ENCODE measurements around the gene GPR84. TPM values are rescaled to one million over a fixed set of nuclear protein-coding genes. Genes with fewer than 3 reads are reported as not detected.

Gene GPR84
- total and polyA plus RNA-seq, 2 experiments from 2014 or later, result not detected

DNA sequence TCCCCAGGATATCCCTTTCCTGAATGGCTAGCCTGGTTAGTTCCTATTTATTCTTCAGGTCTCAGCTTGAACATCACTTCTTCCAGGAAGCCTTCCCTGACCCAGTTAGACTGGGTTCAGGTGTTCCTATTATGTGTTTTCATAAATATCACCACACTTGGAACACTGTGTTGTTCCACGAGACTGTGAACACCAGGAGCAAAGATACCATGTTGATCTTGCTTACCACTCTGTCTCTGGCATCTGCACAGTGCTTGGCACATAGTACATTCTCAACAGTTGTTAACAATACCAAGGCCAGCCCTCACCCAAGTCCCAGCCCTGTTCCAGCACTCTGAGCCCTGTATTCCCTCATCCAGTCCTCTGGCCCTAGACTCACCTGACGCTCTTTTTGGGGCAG is 33.9 kb upstream of the GPR84 start:
- Histone ChIP-seq H3F3A (ENCODE audit: insufficient read depth) (peaks cover 91% of the 10 kb centered on the region), H3K9me3 (ENCODE audit: low read depth) (no peaks in the 10 kb centered on the region), H3K4me1 (ENCODE audit: insufficient read depth) (no peaks in the 10 kb centered on the region), H3K4me2 (ENCODE audit: unreplicated experiment) (no peak overlapping the region), H3K27me3 (replicated peaks; ENCODE audit: insufficient read depth) (no peaks in the 10 kb centered on the region), H3K9me2 (ENCODE audit: insufficient read depth) (no peaks in the 10 kb centered on the region), H3K36me3 (ENCODE audit: low read depth) (peaks cover 89% of the 10 kb centered on the region), H3K4me3 (no peak overlapping the region), H2AFZ (no peak overlapping the region), H4K20me1 (ENCODE audit: insufficient read depth) (no peaks in the 10 kb centered on the region), H3K9ac (no peak overlapping the region), H3K79me2 (ENCODE audit: insufficient read depth) (peaks cover 7% of the 10 kb centered on the region), H3K27ac (no peak overlapping the region)
- in situ Hi-C loops (cut with MboI), result no loop called here
- no peak for DNase-seq
- TF ChIP-seq EZH2phosphoT487 (IDR thresholded peaks at IDR 0.05; ENCODE audit: insufficient read depth, low read depth), result no peak
- TF ChIP-seq EZH2 (IDR thresholded peaks at IDR 0.05; ENCODE audit: insufficient read depth, poor library complexity, severe bottlenecking), result no peak
- 94 to 100% methylated on average over 2 of the region's 2 CpGs for WGBS, 2 experiments (ENCODE audit: low coverage in 1 of 2, low lambda C conversion rate in 2 of 2, missing lambda C conversion rate in 2 of 2)

- peaks cover 91% of the 10 kb centered on the region for H3F3A ChIP-seq (ENCODE audit: insufficient read depth)
- H3K9me3 ChIP-seq (ENCODE audit: low read depth), result no peaks in the 10 kb centered on the region
- H4K20me1 ChIP-seq (ENCODE audit: insufficient read depth), result no peaks in the 10 kb centered on the region
- TF ChIP-seq EZH2 (IDR thresholded peaks at IDR 0.05; ENCODE audit: insufficient read depth, poor library complexity, severe bottlenecking), result no peak
- no peak for TF ChIP-seq EZH2phosphoT487 (IDR thresholded peaks at IDR 0.05; ENCODE audit: insufficient read depth, low read depth)
- no peaks in the 10 kb centered on the region for H3K27me3 ChIP-seq (replicated peaks; ENCODE audit: insufficient read depth)
- peaks cover 80% of the 10 kb centered on the region for H3K36me3 ChIP-seq (ENCODE audit: low read depth)
- WGBS, 2 experiments (ENCODE audit: low coverage in 1 of 2, low lambda C conversion rate in 2 of 2, missing lambda C conversion rate in 2 of 2), result 63 to 83% methylated on average over 1 of the region's 1 CpG
- H3K4me3 ChIP-seq, result no peak overlapping the region
- no peak overlapping the region for H3K4me2 ChIP-seq (ENCODE audit: unreplicated experiment)
- in situ Hi-C loops (cut with MboI), result no loop called here
- H3K79me2 ChIP-seq (ENCODE audit: insufficient read depth), result peaks cover 7% of the 10 kb centered on the region
- H3K27ac ChIP-seq, result no peak overlapping the region
- H3K4me1 ChIP-seq (ENCODE audit: insufficient read depth), result no peaks in the 10 kb centered on the region
- H3K9me2 ChIP-seq (ENCODE audit: insufficient read depth), result no peaks in the 10 kb centered on the region
- H3K9ac ChIP-seq, result no peak overlapping the region
- no peak overlapping the region for H2AFZ ChIP-seq
- DNase-seq, result no peak
These were observed 32.9 kb upstream of the GPR84 start for GRCh38 chr12:54397157-54397556.

GRCh38 chr12:54395545-54395944 is 31.3 kb upstream of the GPR84 start:
- TF ChIP-seq EZH2 (IDR thresholded peaks at IDR 0.05; ENCODE audit: insufficient read depth, poor library complexity, severe bottlenecking), result no peak
- TF ChIP-seq EZH2phosphoT487 (IDR thresholded peaks at IDR 0.05; ENCODE audit: insufficient read depth, low read depth), result no peak
- in situ Hi-C loops (cut with MboI), result no loop called here
- peaks cover 64% of the 10 kb centered on the region for H3K36me3 ChIP-seq (ENCODE audit: low read depth)

DNA sequence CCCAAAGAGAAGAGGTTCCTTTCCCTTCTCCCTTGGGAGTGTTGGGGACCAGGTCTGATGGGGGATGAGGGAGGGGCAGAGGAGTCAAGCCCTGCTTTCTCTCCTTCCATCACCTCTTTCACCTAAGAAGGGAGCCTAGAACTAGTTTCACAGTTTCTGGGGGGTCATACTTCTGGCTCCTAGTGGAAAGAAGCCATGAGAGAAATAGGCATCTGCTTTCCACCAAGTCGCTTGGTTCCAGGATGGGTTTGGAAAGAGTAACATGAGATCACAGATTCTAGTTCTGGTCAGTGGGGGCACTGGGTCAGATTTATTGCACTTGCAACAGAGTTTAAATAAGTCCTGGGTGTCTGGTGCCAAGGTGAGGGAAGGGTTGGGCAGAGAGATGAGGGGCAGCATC is 30.7 kb upstream of the GPR84 start:
- no peak overlapping the region for H3K27ac ChIP-seq
- DNase-seq, result no peak
- 69 to 73% methylated on average over 1 of the region's 1 CpG for WGBS, 2 experiments (ENCODE audit: low coverage in 1 of 2, low lambda C conversion rate in 2 of 2, missing lambda C conversion rate in 2 of 2)
- no peak for TF ChIP-seq EZH2 (IDR thresholded peaks at IDR 0.05; ENCODE audit: insufficient read depth, poor library complexity, severe bottlenecking)
- TF ChIP-seq EZH2phosphoT487 (IDR thresholded peaks at IDR 0.05; ENCODE audit: insufficient read depth, low read depth), result no peak
- H3K4me1 ChIP-seq (ENCODE audit: insufficient read depth), result no peaks in the 10 kb centered on the region
- no peaks in the 10 kb centered on the region for H3K9me2 ChIP-seq (ENCODE audit: insufficient read depth)
- H3F3A ChIP-seq (ENCODE audit: insufficient read depth), result peaks cover 71% of the 10 kb centered on the region
- no peak overlapping the region for H3K4me2 ChIP-seq (ENCODE audit: unreplicated experiment)
- H2AFZ ChIP-seq, result no peak overlapping the region
- no peaks in the 10 kb centered on the region for H4K20me1 ChIP-seq (ENCODE audit: insufficient read depth)
- peaks cover 7% of the 10 kb centered on the region for H3K79me2 ChIP-seq (ENCODE audit: insufficient read depth)
- peaks cover 58% of the 10 kb centered on the region for H3K36me3 ChIP-seq (ENCODE audit: low read depth)
- H3K4me3 ChIP-seq, result no peak overlapping the region
- H3K9ac ChIP-seq, result no peak overlapping the region
- H3K9me3 ChIP-seq (ENCODE audit: low read depth), result no peaks in the 10 kb centered on the region
- no peaks in the 10 kb centered on the region for H3K27me3 ChIP-seq (replicated peaks; ENCODE audit: insufficient read depth)
- in situ Hi-C loops (cut with MboI), result no loop called here

More at GRCh38 chr12:54395545-54395944, 31.3 kb upstream of the GPR84 start:
- Histone ChIP-seq H3K4me2 (ENCODE audit: unreplicated experiment) (no peak overlapping the region), H3K79me2 (ENCODE audit: insufficient read depth) (peaks cover 7% of the 10 kb centered on the region), H2AFZ (no peak overlapping the region), H3K9me2 (ENCODE audit: insufficient read depth) (no peaks in the 10 kb centered on the region), H3F3A (ENCODE audit: insufficient read depth) (peaks cover 76% of the 10 kb centered on the region), H3K9me3 (ENCODE audit: low read depth) (no peaks in the 10 kb centered on the region), H4K20me1 (ENCODE audit: insufficient read depth) (no peaks in the 10 kb centered on the region), H3K27me3 (replicated peaks; ENCODE audit: insufficient read depth) (no peaks in the 10 kb centered on the region), H3K9ac (no peak overlapping the region), H3K27ac (no peak overlapping the region), H3K4me3 (no peak overlapping the region), H3K4me1 (ENCODE audit: insufficient read depth) (no peaks in the 10 kb centered on the region)
- DNase-seq, result no peak

DNA sequence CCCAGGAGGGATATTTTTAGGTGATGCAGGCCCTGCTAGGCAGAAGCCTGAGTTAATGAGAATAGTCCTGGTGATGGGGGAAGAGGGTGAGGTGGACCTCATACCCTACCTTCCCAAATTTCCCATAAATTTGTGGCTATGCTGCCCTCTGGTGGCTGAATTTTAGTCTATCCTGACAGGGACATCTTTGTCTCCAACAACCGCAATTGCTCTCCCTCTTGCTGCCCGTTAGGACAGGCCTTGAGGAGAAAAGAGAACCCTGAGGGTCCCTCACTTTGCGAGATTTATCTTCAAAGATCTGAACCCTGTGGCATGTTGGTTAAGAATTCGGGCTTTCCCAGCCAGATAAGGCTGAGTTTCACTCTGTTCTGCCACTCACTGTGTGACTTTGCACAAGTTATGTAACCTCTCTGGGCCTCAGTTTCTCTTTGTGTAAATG is 30.0 kb upstream of the GPR84 start:
- Histone ChIP-seq H3K4me2 (ENCODE audit: unreplicated experiment) (no peak overlapping the region), H3K9ac (no peak overlapping the region), H4K20me1 (ENCODE audit: insufficient read depth) (no peaks in the 10 kb centered on the region), H3F3A (ENCODE audit: insufficient read depth) (peaks cover 64% of the 10 kb centered on the region), H3K4me3 (no peak overlapping the region), H3K27me3 (replicated peaks; ENCODE audit: insufficient read depth) (no peaks in the 10 kb centered on the region), H3K27ac (peak overlapping the region; percentile 8; the same call in 1 of the 2 replicates), H3K79me2 (ENCODE audit: insufficient read depth) (peaks cover 7% of the 10 kb centered on the region), H3K9me3 (ENCODE audit: low read depth) (no peaks in the 10 kb centered on the region), H3K36me3 (ENCODE audit: low read depth) (peaks cover 52% of the 10 kb centered on the region), H3K9me2 (ENCODE audit: insufficient read depth) (no peaks in the 10 kb centered on the region), H3K4me1 (ENCODE audit: insufficient read depth) (no peaks in the 10 kb centered on the region), H2AFZ (no peak overlapping the region)
- TF ChIP-seq EZH2 (IDR thresholded peaks at IDR 0.05; ENCODE audit: insufficient read depth, poor library complexity, severe bottlenecking), result no peak
- no peak for TF ChIP-seq EZH2phosphoT487 (IDR thresholded peaks at IDR 0.05; ENCODE audit: insufficient read depth, low read depth)
- in situ Hi-C loops (cut with MboI), result no loop called here
- peak; percentile 72 for DNase-seq
- WGBS, 2 experiments (ENCODE audit: low coverage in 1 of 2, low lambda C conversion rate in 2 of 2, missing lambda C conversion rate in 2 of 2), result 19 to 20% methylated on average over 4 of the region's 4 CpGs
